Skeletal muscle tissue (tissue), 4 donors: ENCODE measurements around the gene CORO1C. TPM values are rescaled to one million over a fixed set of nuclear protein-coding genes. Genes with fewer than 3 reads are reported as not detected.
"Not testable (repeated sequence)": the region's sequence is repeated elsewhere in the genome, so short reads cannot be mapped to it uniquely, and the experiment has no call there.

Source experiments
- H3K27ac ChIP-seq: one replicate; pipeline ENCODE4 v1.7.0; 2013; ENCODE audit warnings: mild to moderate bottlenecking, low read depth, low read length, inconsistent platforms
- H3K27me3 ChIP-seq, 3 donors: one replicate each; pipeline ENCODE4 v1.7.0; 2013; ENCODE audit warnings: low read length in 3 of 3; ENCODE audit not compliant: control insufficient read depth in 3 of 3, insufficient read depth in 3 of 3
- H3K36me3 ChIP-seq, 3 donors: one replicate each; pipeline ENCODE4 v1.7.0; 2013; ENCODE audit warnings: low read length in 3 of 3; ENCODE audit not compliant: control insufficient read depth in 3 of 3, insufficient read depth in 3 of 3
- H3K4me1 ChIP-seq, 3 donors: one replicate each; pipeline ENCODE4 v1.7.0; 2013; ENCODE audit warnings: low read length in 3 of 3, mild to moderate bottlenecking in 3 of 3; ENCODE audit not compliant: control insufficient read depth in 3 of 3, insufficient read depth in 3 of 3
- H3K4me3 ChIP-seq, 3 donors: one replicate each; pipeline ENCODE4 v1.7.0; 2013; ENCODE audit warnings: low read length in 3 of 3
- H3K9ac ChIP-seq, 3 donors: one replicate each; pipeline ENCODE4 v1.7.0; 2013; ENCODE audit warnings: low read length in 3 of 3, mild to moderate bottlenecking in 3 of 3, moderate library complexity in 2 of 3, low read depth in 1 of 3
- H3K9me3 ChIP-seq, 3 donors: one replicate each; pipeline ENCODE4 v1.7.0; 2013; ENCODE audit warnings: low read length in 3 of 3; ENCODE audit not compliant: control insufficient read depth in 3 of 3
- total RNA-seq: library from RNA; depleted of rRNA; stranded (reverse); fragments of >200 nt; gene quantifications from one replicate; pipeline ENCODE4 v1.2.3, GENCODE V29; 2014
- donor health status: Osteomylitis.

CORO1C gene
- total RNA-seq, 1 donor from 2014 or later, result 154 TPM

GRCh38 chr12:108620236-108620879 lies 111.0 kb downstream of the CORO1C start:
- Histone ChIP-seq H3K27me3 (no peaks in the 10 kb centered on the region), H3K27ac (no peak overlapping the region), H3K36me3 (no peaks in the 10 kb centered on the region), H3K4me1 (peaks cover 5 to 16% (median 5%) of the 10 kb centered on the region in 3 donors), H3K4me3 (no peak overlapping the region), H3K9me3 (no peaks in the 10 kb centered on the region), H3K9ac (no peak overlapping the region)

GRCh38 chr12:108619369-108620160 lies 111.8 kb downstream of the CORO1C start:
- H3K9ac ChIP-seq, result no peak overlapping the region
- H3K27me3 ChIP-seq, result no peaks in the 10 kb centered on the region
- no peak overlapping the region for H3K4me3 ChIP-seq
- H3K36me3 ChIP-seq, result no peaks in the 10 kb centered on the region
- no peak overlapping the region for H3K27ac ChIP-seq
- peaks cover 5 to 16% (median 5%) of the 10 kb centered on the region in 3 donors for H3K4me1 ChIP-seq
- no peaks in the 10 kb centered on the region for H3K9me3 ChIP-seq

- not testable (repeated sequence) for H3K36me3 ChIP-seq, H3K9ac ChIP-seq, H3K4me3 ChIP-seq, H3K27me3 ChIP-seq, H3K9me3 ChIP-seq, H3K27ac ChIP-seq
- H3K4me1 ChIP-seq, result peaks cover 5 to 16% (median 5%) of the 10 kb centered on the region in 3 donors
Measured at GRCh38 chr12:108618953-108619274, 112.4 kb downstream of the CORO1C start.

- Histone ChIP-seq H3K36me3 (no peaks in the 10 kb centered on the region), H3K4me3 (no peak overlapping the region), H3K9me3 (no peaks in the 10 kb centered on the region), H3K27me3 (no peaks in the 10 kb centered on the region), H3K9ac (peak overlapping the region in 1 of 3 donors; percentile 45), H3K4me1 (peaks cover 5 to 16% (median 5%) of the 10 kb centered on the region in 3 donors), H3K27ac (no peak overlapping the region)
Measured at GRCh38 chr12:108618079-108618952, 113.0 kb downstream of the CORO1C start.

- Histone ChIP-seq H3K27me3 (peaks cover 0 to 3% (median under 1%) of the 10 kb centered on the region in 3 donors), H3K4me1 (peaks cover 4 to 11% (median 5%) of the 10 kb centered on the region in 3 donors), H3K27ac (no peak overlapping the region), H3K4me3 (no peak overlapping the region), H3K9me3 (no peaks in the 10 kb centered on the region), H3K9ac (no peak overlapping the region), H3K36me3 (no peaks in the 10 kb centered on the region)
Measured at GRCh38 chr12:108616941-108617858, 114.1 kb downstream of the CORO1C start.

- Histone ChIP-seq H3K4me3 (no peak overlapping the region), H3K4me1 (peaks cover 3 to 11% (median 5%) of the 10 kb centered on the region in 3 donors), H3K36me3 (no peaks in the 10 kb centered on the region), H3K9ac (no peak overlapping the region), H3K9me3 (no peaks in the 10 kb centered on the region), H3K27me3 (peaks cover 0 to 5% (median 3%) of the 10 kb centered on the region in 3 donors), H3K27ac (no peak overlapping the region)
Measured at GRCh38 chr12:108616359-108616758, 115.0 kb downstream of the CORO1C start.

GRCh38 chr12:108615918-108616317 lies 115.4 kb downstream of the CORO1C start:
- Histone ChIP-seq H3K9me3 (no peaks in the 10 kb centered on the region), H3K27ac (no peak overlapping the region), H3K4me1 (peaks cover 3 to 11% (median 5%) of the 10 kb centered on the region in 3 donors), H3K9ac (no peak overlapping the region), H3K36me3 (no peaks in the 10 kb centered on the region), H3K4me3 (no peak overlapping the region), H3K27me3 (peaks cover 0 to 5% (median 3%) of the 10 kb centered on the region in 3 donors)

GRCh38 chr12:108614639-108615038 lies 116.7 kb downstream of the CORO1C start:
- Histone ChIP-seq H3K4me3 (no peak overlapping the region), H3K9ac (no peak overlapping the region), H3K27ac (no peak overlapping the region), H3K9me3 (no peaks in the 10 kb centered on the region), H3K27me3 (peaks cover 3 to 5% (median 3%) of the 10 kb centered on the region in 3 donors), H3K36me3 (no peaks in the 10 kb centered on the region), H3K4me1 (peaks cover 8 to 15% (median 9%) of the 10 kb centered on the region in 3 donors)

GRCh38 chr12:108614041-108614440 lies 117.3 kb downstream of the CORO1C start:
- Histone ChIP-seq H3K27ac (no peak overlapping the region), H3K27me3 (peaks cover 3 to 5% (median 3%) of the 10 kb centered on the region in 3 donors), H3K4me1 (peaks cover 9 to 17% (median 12%) of the 10 kb centered on the region in 3 donors), H3K36me3 (no peaks in the 10 kb centered on the region), H3K4me3 (no peak overlapping the region), H3K9me3 (no peaks in the 10 kb centered on the region), H3K9ac (no peak overlapping the region)
